IMR-90 (cell line): ENCODE data around the gene SART1. TPM values are rescaled to one million over a fixed set of nuclear protein-coding genes. Genes with fewer than 3 reads are reported as not detected.

Experiments
- ATAC-seq: fragments of 200-7000 bp; cut with Tn5 transposase; 2 replicates; pipeline ENCODE4 v1.9.1; 2020; ENCODE audit warnings: low read depth, mild to moderate bottlenecking, moderate library complexity
- BruUV-seq: library from RNA; stranded (reverse); fragments of 400-500 nt; replicated peaks from 2 replicates; lab custom pipeline; 2021; lab: Mats Ljungman, UMichigan
- CTCF ChIA-PET: fragments of 300-600 bp; formaldehyde crosslinking; extraction: SDS; loops from one replicate; lab custom pipeline; 2021; ENCODE audit warnings: antibody characterized with exemption; lab: Yijun Ruan, JAX
- POLR2A ChIA-PET: fragments of 300-600 bp; sonication (Branson Sonifier 250); formaldehyde crosslinking; loops from one replicate; lab custom pipeline; 2022; ENCODE audit warnings: antibody characterized with exemption; ENCODE audit not compliant: unreplicated experiment; lab: Charles Lee
- DNase-seq: peaks from one replicate; pipeline ENCODE4 v3.0.0; 2013
- H2AFZ ChIP-seq: replicated peaks from 2 replicates; pipeline ENCODE3; 2013; ENCODE audit warnings: low read length, mild to moderate bottlenecking; ENCODE audit not compliant: poor library complexity
- H2AK5ac ChIP-seq: 2 replicates; pipeline ENCODE4 v1.6.1; 2013; ENCODE audit warnings: low read depth, low read length, inconsistent platforms
- H2AK9ac ChIP-seq: replicated peaks from 2 replicates; pipeline ENCODE3; 2013; ENCODE audit warnings: mild to moderate bottlenecking, low read depth, low read length, moderate library complexity; ENCODE audit not compliant: poor library complexity
- H2BK120ac ChIP-seq: 2 replicates; pipeline ENCODE4 v1.6.1; 2013; ENCODE audit warnings: low read depth, low read length, inconsistent platforms
- H2BK15ac ChIP-seq: 3 replicates; pipeline ENCODE4 v1.6.1; 2013; ENCODE audit warnings: low read depth, low read length, inconsistent platforms
- H2BK20ac ChIP-seq: 2 replicates; pipeline ENCODE4 v1.6.1; 2013; ENCODE audit warnings: low read depth, mild to moderate bottlenecking, inconsistent platforms, low read length, moderate library complexity
- H2BK5ac ChIP-seq: 2 replicates; pipeline ENCODE4 v1.6.1; 2013; ENCODE audit warnings: mild to moderate bottlenecking, low read depth, low read length, inconsistent platforms; ENCODE audit not compliant: poor library complexity, severe bottlenecking
- H3K14ac ChIP-seq: replicated peaks from 2 replicates; pipeline ENCODE4 v1.6.1; 2013; ENCODE audit warnings: low read depth, low read length, inconsistent platforms
- H3K18ac ChIP-seq: 2 replicates; pipeline ENCODE4 v1.6.1; 2013; ENCODE audit warnings: low read depth, low read length, control low read depth
- H3K23ac ChIP-seq: 2 replicates; pipeline ENCODE4 v1.6.1; 2013; ENCODE audit warnings: low read depth, low read length, inconsistent platforms
- H3K27ac ChIP-seq: 2 replicates; pipeline ENCODE4 v1.5.1; 2013; ENCODE audit warnings: mild to moderate bottlenecking, control low read depth, low read length; ENCODE audit not compliant: insufficient read depth
- H3K27me3 ChIP-seq: 2 replicates; pipeline ENCODE4 v1.6.1; 2013; ENCODE audit warnings: low read length; ENCODE audit not compliant: control insufficient read depth, insufficient read depth
- H3K36me3 ChIP-seq: 2 replicates; pipeline ENCODE4 v1.6.1; 2013; ENCODE audit warnings: low read length, mixed read lengths; ENCODE audit not compliant: control insufficient read depth, insufficient read depth
- H3K4ac ChIP-seq: 2 replicates; pipeline ENCODE4 v1.6.1; 2013; ENCODE audit warnings: low read depth, low read length, inconsistent platforms
- H3K4me1 ChIP-seq: 2 replicates; pipeline ENCODE4 v1.6.1; 2013; ENCODE audit warnings: low read length, mixed read lengths; ENCODE audit not compliant: control insufficient read depth, insufficient read depth
- H3K4me2 ChIP-seq: 2 replicates; pipeline ENCODE4 v1.6.1; 2013; ENCODE audit warnings: low read depth, mild to moderate bottlenecking, control low read depth, low read length, moderate library complexity
- H3K4me3 ChIP-seq: 2 replicates; pipeline ENCODE4 v1.5.1; 2013; ENCODE audit warnings: low read depth, mild to moderate bottlenecking, control low read depth, low read length, moderate library complexity; ENCODE audit not compliant: insufficient read depth
- H3K56ac ChIP-seq: 2 replicates; pipeline ENCODE4 v1.6.1; 2013; ENCODE audit warnings: low read length, inconsistent platforms; ENCODE audit not compliant: insufficient read depth; ENCODE audit errors: extremely low read depth
- H3K79me1 ChIP-seq, 2 experiments: 2 replicates each; pipeline ENCODE4 v1.6.1; 2013; ENCODE audit warnings: low read length in 2 of 2, inconsistent platforms in 1 of 2, low read depth in 1 of 2
- H3K9ac ChIP-seq: 2 replicates; pipeline ENCODE4 v1.6.1; 2013; ENCODE audit warnings: low read depth, low read length, control low read depth
- H3K9me1 ChIP-seq: 2 replicates; pipeline ENCODE4 v1.6.1; 2013; ENCODE audit warnings: low read length, inconsistent platforms; ENCODE audit not compliant: insufficient read depth
- H3K9me3 ChIP-seq: 2 replicates; pipeline ENCODE4 v1.6.1; 2013; ENCODE audit warnings: low read length; ENCODE audit not compliant: control insufficient read depth, insufficient read depth
- H4K20me1 ChIP-seq: 2 replicates; pipeline ENCODE4 v1.6.1; 2013; ENCODE audit warnings: low read length, inconsistent platforms; ENCODE audit not compliant: insufficient read depth
- H4K5ac ChIP-seq: 2 replicates; pipeline ENCODE4 v1.6.1; 2013; ENCODE audit warnings: mild to moderate bottlenecking, low read depth, low read length, control low read depth
- H4K8ac ChIP-seq, 2 experiments: 2 replicates each; pipeline ENCODE4 v1.6.1; 2013; ENCODE audit warnings: low read depth in 2 of 2, low read length in 2 of 2, control low read depth in 1 of 2, inconsistent platforms in 1 of 2
- H4K91ac ChIP-seq: 2 replicates; pipeline ENCODE4 v1.6.1; 2013; ENCODE audit warnings: low read depth, low read length, inconsistent platforms; ENCODE audit not compliant: insufficient read depth
- BHLHE40 ChIP-seq: fragments of 150-350 bp; IDR thresholded peaks from 2 replicates; pipeline ENCODE4 v1.6.1; 2016; ENCODE audit warnings: mild to moderate bottlenecking, low read depth, low read length
- CEBPB ChIP-seq: IDR thresholded peaks from 2 replicates; pipeline ENCODE4 v1.6.1; 2012; ENCODE audit warnings: low read depth, low read length, improper control_type of control experiment
- CHD1 ChIP-seq: IDR thresholded peaks from 2 replicates; pipeline ENCODE4 v1.6.1; 2012; ENCODE audit warnings: low read depth, low read length, improper control_type of control experiment
- FOS ChIP-seq: fragments of 150-350 bp; IDR thresholded peaks from 2 replicates; pipeline ENCODE4 v1.6.1; 2016; ENCODE audit warnings: low read depth, low read length
- MAFK ChIP-seq: IDR thresholded peaks from 2 replicates; pipeline ENCODE4 v1.6.1; 2012; ENCODE audit warnings: low read depth, low read length, improper control_type of control experiment
- NFE2L2 ChIP-seq: fragments of 150-350 bp; IDR thresholded peaks from 2 replicates; pipeline ENCODE4 v1.6.1; 2016; ENCODE audit warnings: low read depth, mild to moderate bottlenecking, low read length
- POLR2A ChIP-seq: IDR thresholded peaks from 2 replicates; pipeline ENCODE4 v1.6.1; 2012; ENCODE audit warnings: mild to moderate bottlenecking, low read depth, low read length
- RCOR1 ChIP-seq: IDR thresholded peaks from 2 replicates; pipeline ENCODE4 v1.6.1; 2012; ENCODE audit warnings: mild to moderate bottlenecking, low read length, improper control_type of control experiment; ENCODE audit not compliant: insufficient replicate concordance
- SMC3 ChIP-seq: fragments of 150-350 bp; IDR thresholded peaks from 2 replicates; pipeline ENCODE4 v1.6.1; 2016; ENCODE audit warnings: low read depth, mild to moderate bottlenecking, antibody characterized with exemption, low read length, moderate library complexity
- USF2 ChIP-seq: fragments of 150-350 bp; IDR thresholded peaks from 2 replicates; pipeline ENCODE4 v1.6.1; 2017; ENCODE audit warnings: mild to moderate bottlenecking, antibody characterized with exemption, low read length, low read depth
- WGBS, 2 experiments: methylation state at CpG; one replicate each; pipeline versions ENCODE4 v1.1.5 to v1.1.7; 2013; ENCODE audit warnings: missing lambda C conversion rate in 2 of 2; ENCODE audit not compliant: insufficient read length in 1 of 2; ENCODE audit errors: extremely low coverage in 2 of 2; 5-methylcytosine and 5-hydroxymethylcytosine counted together
- dilution Hi-C: fragments of 300-500 bp; cut with HindIII; formaldehyde crosslinking; loops from one replicate; pipeline ENCODE4 v1.14.3; 2018; ENCODE audit warnings: low sequenced_read_pairs; ENCODE audit not compliant: unreplicated experiment
- in situ Hi-C: fragments of 300-500 bp; cut with MboI; formaldehyde crosslinking; loops from 3 replicates; pipeline ENCODE4 v1.14.3; 2019; ENCODE audit warnings: low sequenced_read_pairs, inconsistent platforms, mixed read lengths
- intact Hi-C: fragments of 100-400 bp; cut with micrococcal nuclease; formaldehyde crosslinking; loops from 2 replicates; pipeline ENCODE4 v1.10.0; 2022
- polyA plus RNA-seq, 3 experiments: library from polyadenylated mRNA; depleted of rRNA; stranded (reverse); fragments of >200 nt; gene quantifications; 2 replicates each; pipeline ENCODE4 v1.2.3, GENCODE V29; 2012; ENCODE audit warnings: low replicate concordance in 1 of 3
- total RNA-seq: library from RNA; depleted of rRNA; stranded (reverse); fragments of >200 nt; gene quantifications from 2 replicates; pipeline ENCODE4 v1.2.3, GENCODE V29; 2012
- TF ChIP-seq, protein P1 (sequence below): fragments of 150-350 bp; IDR thresholded peaks from 2 replicates; pipeline ENCODE4 v1.6.1; 2016; ENCODE audit warnings: low read depth, mild to moderate bottlenecking, low read length, moderate library complexity, borderline replicate concordance
- TF ChIP-seq, protein P2 (sequence below): conservative IDR thresholded peaks from 2 replicates; pipeline ENCODE4 v1.5.1; 2012; ENCODE audit warnings: mild to moderate bottlenecking, low read depth, low read length, improper control_type of control experiment

SART1 gene
- total and polyA plus RNA-seq, 2 of the 4 experiments (the other 2 are of a cell fraction) = 25.5 to 43.5 TPM

DNA sequence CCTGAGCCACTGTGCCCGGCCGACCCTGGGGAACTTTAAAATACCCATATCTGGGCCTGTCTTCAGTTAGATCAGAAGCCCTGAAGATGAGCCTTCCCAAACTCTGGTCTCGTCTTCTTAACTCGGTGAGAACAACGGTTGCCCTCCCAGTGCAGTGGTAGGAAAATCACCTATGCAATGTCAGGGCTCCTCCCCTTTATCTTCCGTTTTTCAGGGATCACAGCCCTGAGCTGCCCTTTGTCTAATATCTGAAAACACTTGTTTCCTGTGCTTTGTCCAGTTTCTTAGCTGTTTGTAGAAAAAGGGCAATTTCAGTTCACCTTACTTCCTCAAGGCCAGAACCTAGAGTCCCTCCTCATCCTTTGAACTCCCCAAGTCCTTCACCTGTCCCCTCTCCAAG is 32.9 kb upstream of the SART1 start:
- no peak overlapping the region for H3K4ac ChIP-seq
- H4K91ac ChIP-seq = no peak overlapping the region
- in situ Hi-C loops = no loop called here
- H3K9me1 ChIP-seq = no peaks in the 10 kb centered on the region; the same call in 1 of the 2 replicates
- H3K56ac ChIP-seq = no peak overlapping the region
- intact Hi-C loops = no loop called here
- no peak overlapping the region for H3K27ac ChIP-seq
- H2BK15ac ChIP-seq = no peak overlapping the region
- no peak overlapping the region for H2BK20ac ChIP-seq
- 82% methylated on average over 3 of the region's 6 CpGs; no CpG with 5 or more reads in 1 of the 2 experiments for WGBS, 2 experiments
- no peak overlapping the region for H3K23ac ChIP-seq
- no peak overlapping the region for H2BK5ac ChIP-seq
- no peaks in the 10 kb centered on the region; the same call in 1 of the 2 replicates for H3K4me1 ChIP-seq
- peaks cover 0 to 18% of the 10 kb centered on the region in 2 experiments; a peak in 3 of 4 replicates for H3K79me1 ChIP-seq
- dilution Hi-C loops = no loop called here
- H4K5ac ChIP-seq = no peak overlapping the region
- peaks cover 8% of the 10 kb centered on the region for H3K36me3 ChIP-seq
- no peak overlapping the region for H3K18ac ChIP-seq
- no peak overlapping the region for H2BK120ac ChIP-seq
- H4K8ac ChIP-seq = no peak overlapping the region
- ATAC-seq (no peak), DNase-seq (no peak)
- ChIA-PET CTCF (no interaction called here), POLR2A (no interaction called here)
- no peak for TF ChIP-seq SMC3
- TF ChIP-seq NFE2L2 = no peak
- no peak for TF ChIP-seq POLR2A
- TF ChIP-seq, protein P1, sequence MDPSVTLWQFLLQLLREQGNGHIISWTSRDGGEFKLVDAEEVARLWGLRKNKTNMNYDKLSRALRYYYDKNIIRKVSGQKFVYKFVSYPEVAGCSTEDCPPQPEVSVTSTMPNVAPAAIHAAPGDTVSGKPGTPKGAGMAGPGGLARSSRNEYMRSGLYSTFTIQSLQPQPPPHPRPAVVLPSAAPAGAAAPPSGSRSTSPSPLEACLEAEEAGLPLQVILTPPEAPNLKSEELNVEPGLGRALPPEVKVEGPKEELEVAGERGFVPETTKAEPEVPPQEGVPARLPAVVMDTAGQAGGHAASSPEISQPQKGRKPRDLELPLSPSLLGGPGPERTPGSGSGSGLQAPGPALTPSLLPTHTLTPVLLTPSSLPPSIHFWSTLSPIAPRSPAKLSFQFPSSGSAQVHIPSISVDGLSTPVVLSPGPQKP = no peak
- TF ChIP-seq CEBPB = no peak
- TF ChIP-seq, protein P2, sequence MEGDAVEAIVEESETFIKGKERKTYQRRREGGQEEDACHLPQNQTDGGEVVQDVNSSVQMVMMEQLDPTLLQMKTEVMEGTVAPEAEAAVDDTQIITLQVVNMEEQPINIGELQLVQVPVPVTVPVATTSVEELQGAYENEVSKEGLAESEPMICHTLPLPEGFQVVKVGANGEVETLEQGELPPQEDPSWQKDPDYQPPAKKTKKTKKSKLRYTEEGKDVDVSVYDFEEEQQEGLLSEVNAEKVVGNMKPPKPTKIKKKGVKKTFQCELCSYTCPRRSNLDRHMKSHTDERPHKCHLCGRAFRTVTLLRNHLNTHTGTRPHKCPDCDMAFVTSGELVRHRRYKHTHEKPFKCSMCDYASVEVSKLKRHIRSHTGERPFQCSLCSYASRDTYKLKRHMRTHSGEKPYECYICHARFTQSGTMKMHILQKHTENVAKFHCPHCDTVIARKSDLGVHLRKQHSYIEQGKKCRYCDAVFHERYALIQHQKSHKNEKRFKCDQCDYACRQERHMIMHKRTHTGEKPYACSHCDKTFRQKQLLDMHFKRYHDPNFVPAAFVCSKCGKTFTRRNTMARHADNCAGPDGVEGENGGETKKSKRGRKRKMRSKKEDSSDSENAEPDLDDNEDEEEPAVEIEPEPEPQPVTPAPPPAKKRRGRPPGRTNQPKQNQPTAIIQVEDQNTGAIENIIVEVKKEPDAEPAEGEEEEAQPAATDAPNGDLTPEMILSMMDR = no peak
- TF ChIP-seq RCOR1 = no peak
- TF ChIP-seq USF2 = no peak
- no peak for TF ChIP-seq BHLHE40
- TF ChIP-seq MAFK = no peak
- TF ChIP-seq CHD1 = no peak
- no peak for TF ChIP-seq FOS
- no peaks in the 10 kb centered on the region for H3K27me3 ChIP-seq
- H3K4me2 ChIP-seq = no peak overlapping the region
- H3K14ac ChIP-seq = no peak overlapping the region
- no TSS peak for BruUV-seq
- no peak overlapping the region for H2AFZ ChIP-seq
- H2AK9ac ChIP-seq = no peak overlapping the region
- H3K4me3 ChIP-seq = no peak overlapping the region
- no peaks in the 10 kb centered on the region for H3K9me3 ChIP-seq
- H3K9ac ChIP-seq = no peak overlapping the region
- H4K20me1 ChIP-seq = no peaks in the 10 kb centered on the region
- H2AK5ac ChIP-seq = no peak overlapping the region
